OCI-LY7 (cell line): Measurements from ENCODE around the gene KDM4D. TPM values are rescaled to one million over a fixed set of nuclear protein-coding genes. Genes with fewer than 3 reads are reported as not detected.

Experiments used
- BruUV-seq: library from RNA; stranded (reverse); fragments of 400-500 nt; replicated peaks from 2 replicates; lab custom pipeline; 2021; lab: Mats Ljungman, UMichigan
- CTCF ChIA-PET: fragments of 300-600 bp; sonication (Branson Sonifier 250); formaldehyde crosslinking; loops from one replicate; lab custom pipeline; 2022; ENCODE audit warnings: antibody characterized with exemption; ENCODE audit not compliant: unreplicated experiment; lab: Charles Lee
- POLR2A ChIA-PET: fragments of 300-600 bp; sonication (Branson Sonifier 250); formaldehyde crosslinking; loops from one replicate; lab custom pipeline; 2022; ENCODE audit warnings: antibody characterized with exemption; lab: Charles Lee
- DNase-seq: peaks from one replicate; pipeline ENCODE4 v3.0.0-alpha.2; 2015; ENCODE audit warnings: low spot score
- H2AFZ ChIP-seq: fragments of 200-600 bp; sonication (generic), shearing (Covaris generic); 2 replicates; pipeline ENCODE4 v1.6.1; 2014; ENCODE audit warnings: mild to moderate bottlenecking, antibody characterized with exemption, low read length, moderate library complexity
- H3K27ac ChIP-seq: fragments of 200-600 bp; sonication (generic); 2 replicates; pipeline ENCODE4 v1.5.1; 2014; ENCODE audit warnings: mixed run types, low read depth, mild to moderate bottlenecking, moderate library complexity, low read length, inconsistent platforms; ENCODE audit not compliant: poor library complexity, severe bottlenecking
- H3K36me3 ChIP-seq: fragments of 200-600 bp; sonication (generic); 2 replicates; pipeline ENCODE4 v1.6.1; 2014; ENCODE audit warnings: mild to moderate bottlenecking, antibody characterized with exemption, low read length, moderate library complexity, mixed read lengths; ENCODE audit not compliant: insufficient read depth
- H3K4me1 ChIP-seq: fragments of 200-600 bp; sonication (generic); 2 replicates; pipeline ENCODE4 v1.5.1; 2014; ENCODE audit warnings: mild to moderate bottlenecking, low read length; ENCODE audit not compliant: insufficient read depth, poor library complexity, severe bottlenecking
- H3K4me2 ChIP-seq: fragments of 200-600 bp; sonication (generic); 2 replicates; pipeline ENCODE4 v1.6.1; 2014; ENCODE audit warnings: mild to moderate bottlenecking, low read length
- H3K4me3 ChIP-seq: fragments of 200-600 bp; sonication (generic); 2 replicates; pipeline ENCODE4 v1.5.1; 2014; ENCODE audit warnings: mild to moderate bottlenecking, low read depth, low read length; ENCODE audit not compliant: poor library complexity, severe bottlenecking
- H3K79me2 ChIP-seq: fragments of 200-600 bp; sonication (generic); 2 replicates; pipeline ENCODE4 v1.6.1; 2016; ENCODE audit warnings: low read depth, mild to moderate bottlenecking, low read length, moderate library complexity, mixed read lengths; ENCODE audit not compliant: insufficient read depth
- H3K9me2 ChIP-seq: fragments of 200-600 bp; sonication (generic); 2 replicates; pipeline ENCODE4 v1.6.1; 2016; ENCODE audit warnings: mild to moderate bottlenecking, low read length, mixed read lengths; ENCODE audit not compliant: insufficient read depth
- H3K9me3 ChIP-seq: fragments of 200-600 bp; sonication (generic); 2 replicates; pipeline ENCODE4 v1.6.1; 2014; ENCODE audit warnings: mild to moderate bottlenecking, mixed run types, low read length, mixed read lengths
- H4K20me1 ChIP-seq: fragments of 200-600 bp; sonication (generic); 2 replicates; pipeline ENCODE4 v1.6.1; 2014; ENCODE audit warnings: mild to moderate bottlenecking, antibody characterized with exemption, low read length, moderate library complexity, mixed read lengths; ENCODE audit not compliant: insufficient read depth
- CTCF ChIP-seq: fragments of 200-600 bp; sonication (generic); conservative IDR thresholded peaks from 2 replicates; pipeline ENCODE4 v1.5.1; 2014; ENCODE audit warnings: mild to moderate bottlenecking, antibody characterized with exemption, low read length, moderate library complexity, mixed read lengths
- EZH2phosphoT487 ChIP-seq: fragments of 200-600 bp; sonication (generic); IDR thresholded peaks from 2 replicates; pipeline ENCODE4 v1.6.1; 2018; ENCODE audit warnings: low read depth, borderline replicate concordance, mild to moderate bottlenecking, mixed run types, antibody characterized with exemption, low read length, moderate library complexity, mixed read lengths
- intact Hi-C: fragments of 100-400 bp; cut with micrococcal nuclease; formaldehyde crosslinking; loops from one replicate; pipeline ENCODE4 v1.10.0; 2022; ENCODE audit not compliant: unreplicated experiment
- total RNA-seq, 2 experiments: library from RNA; depleted of rRNA in 1 of 2; stranded (reverse); fragments of >200 nt in 1 of 2; shearing (Covaris generic) in 1 of 2; gene quantifications; 2 replicates each; pipeline ENCODE4 v1.2.3, GENCODE V29; 2014 to 2022

KDM4D gene
- total RNA-seq, 2 experiments from 2014 or later, result 1.0 to 1.6 TPM

- no peak overlapping the region for H2AFZ ChIP-seq
- TF ChIP-seq EZH2phosphoT487, result no peak
- TF ChIP-seq CTCF, result no peak
- no TSS peak for BruUV-seq
- no peaks in the 10 kb centered on the region for H3K4me1 ChIP-seq
- no peaks in the 10 kb centered on the region for H3K9me3 ChIP-seq
- no peak overlapping the region for H3K27ac ChIP-seq
- intact Hi-C loops, result no loop called here
- H3K79me2 ChIP-seq, result no peaks in the 10 kb centered on the region
- ChIA-PET POLR2A (no interaction called here), CTCF (no interaction called here)
- H3K9me2 ChIP-seq, result peaks cover 2% of the 10 kb centered on the region; the same call in 1 of the 2 replicates
- no peak for DNase-seq
- H4K20me1 ChIP-seq, result no peaks in the 10 kb centered on the region
- no peak overlapping the region for H3K4me3 ChIP-seq
- H3K4me2 ChIP-seq, result no peak overlapping the region
- H3K36me3 ChIP-seq, result no peaks in the 10 kb centered on the region
Measured at GRCh38 chr11:94998285-94998684, 24.8 kb downstream of the KDM4D start.

- H3K9me2 ChIP-seq, result no peaks in the 10 kb centered on the region
- H4K20me1 ChIP-seq, result no peaks in the 10 kb centered on the region
- intact Hi-C loops, result no loop called here
- H3K36me3 ChIP-seq, result no peaks in the 10 kb centered on the region
- POLR2A ChIA-PET, result no interaction called here
- H3K4me1 ChIP-seq, result no peaks in the 10 kb centered on the region
- no peak overlapping the region for H2AFZ ChIP-seq
- no peaks in the 10 kb centered on the region for H3K9me3 ChIP-seq
- no peak overlapping the region for H3K4me2 ChIP-seq
- no peak overlapping the region for H3K4me3 ChIP-seq
- no peaks in the 10 kb centered on the region for H3K79me2 ChIP-seq
- CTCF ChIA-PET, result no interaction called here
- no peak overlapping the region for H3K27ac ChIP-seq
- TF ChIP-seq CTCF, result no peak
- TF ChIP-seq EZH2phosphoT487, result no peak
- no peak for DNase-seq
- BruUV-seq, result no TSS peak
Measured at GRCh38 chr11:95003716-95004115, 30.2 kb downstream of the KDM4D start.

- no peaks in the 10 kb centered on the region for H3K4me1 ChIP-seq
- TF ChIP-seq CTCF (no peak), EZH2phosphoT487 (no peak)
- no peak overlapping the region for H2AFZ ChIP-seq
- DNase-seq, result no peak
- no peaks in the 10 kb centered on the region for H4K20me1 ChIP-seq
- H3K79me2 ChIP-seq, result no peaks in the 10 kb centered on the region
- H3K36me3 ChIP-seq, result no peaks in the 10 kb centered on the region
- POLR2A ChIA-PET, result interaction anchor here (0.8 to 1.1 kb wide), 3 partner anchors 11 to 724 kb away, joined by 3 read pairs; no protein-coding TSS in a partner anchor
- no peaks in the 10 kb centered on the region for H3K9me3 ChIP-seq
- intact Hi-C loops, result no loop called here
- no TSS peak for BruUV-seq
- H3K4me2 ChIP-seq, result no peak overlapping the region
- CTCF ChIA-PET, result no interaction called here
- H3K27ac ChIP-seq, result no peak overlapping the region
- H3K4me3 ChIP-seq, result no peak overlapping the region
- H3K9me2 ChIP-seq, result no peaks in the 10 kb centered on the region
Measured at GRCh38 chr11:95005642-95006041, 32.1 kb downstream of the KDM4D start.
